Activated B cell treated with CpG ODN at 0.5 μM for 24 hours (primary cell): ENCODE data around the gene PIK3R3. TPM values are rescaled to one million over a fixed set of nuclear protein-coding genes. Genes with fewer than 3 reads are reported as not detected.

Source experiments
- ATAC-seq: fragments of 200-7000 bp; cut with Tn5 transposase; one replicate; pipeline ENCODE4 v1.10.0; 2021; ENCODE audit warnings: low read depth, mild to moderate bottlenecking, moderate library complexity
- CTCF ChIA-PET: fragments of 350-600 bp; sonication (Branson Sonifier 250); formaldehyde crosslinking; loops from one replicate; lab custom pipeline; 2021; ENCODE audit warnings: antibody characterized with exemption; lab: Charles Lee
- POLR2A ChIA-PET: fragments of 350-600 bp; sonication (Branson Sonifier 250); formaldehyde crosslinking; loops from one replicate; lab custom pipeline; 2021; ENCODE audit warnings: antibody characterized with exemption; lab: Charles Lee
- DNase-seq: peaks from one replicate; pipeline ENCODE4 v3.0.0; 2022
- H3K27ac Mint-ChIP-seq: one replicate; pipeline ENCODE4 v1.8.0; 2020; ENCODE audit warnings: mixed read lengths
- H3K27me3 Mint-ChIP-seq: one replicate; pipeline ENCODE4 v1.8.0; 2021; ENCODE audit warnings: mixed read lengths
- H3K36me3 Mint-ChIP-seq: one replicate; pipeline ENCODE4 v1.8.0; 2021; ENCODE audit warnings: low read depth, mixed read lengths
- H3K4me1 Mint-ChIP-seq: one replicate; pipeline ENCODE4 v1.8.0; 2021; ENCODE audit warnings: mixed read lengths
- H3K4me3 Mint-ChIP-seq: one replicate; pipeline ENCODE4 v1.8.0; 2020; ENCODE audit warnings: mild to moderate bottlenecking, mixed read lengths
- H3K9me3 Mint-ChIP-seq: one replicate; pipeline ENCODE4 v1.8.0; 2020; ENCODE audit warnings: mixed read lengths
- intact Hi-C: fragments of 100-400 bp; cut with micrococcal nuclease; formaldehyde crosslinking; loops from one replicate; pipeline ENCODE4 v1.15.1; 2024
- total RNA-seq: library from RNA; stranded (reverse); gene quantifications from 2 replicates; pipeline ENCODE4 v1.2.3, GENCODE V29; 2022
- TF ChIP-seq, protein P1 (sequence below): fragments of 200-600 bp; IDR thresholded peaks from one replicate; pipeline ENCODE4 v1.8.0; 2022; ENCODE audit warnings: antibody characterized with exemption, mild to moderate bottlenecking

Gene PIK3R3
- total RNA-seq, 1 donor from 2014 or later, result 1.3 TPM

DNA sequence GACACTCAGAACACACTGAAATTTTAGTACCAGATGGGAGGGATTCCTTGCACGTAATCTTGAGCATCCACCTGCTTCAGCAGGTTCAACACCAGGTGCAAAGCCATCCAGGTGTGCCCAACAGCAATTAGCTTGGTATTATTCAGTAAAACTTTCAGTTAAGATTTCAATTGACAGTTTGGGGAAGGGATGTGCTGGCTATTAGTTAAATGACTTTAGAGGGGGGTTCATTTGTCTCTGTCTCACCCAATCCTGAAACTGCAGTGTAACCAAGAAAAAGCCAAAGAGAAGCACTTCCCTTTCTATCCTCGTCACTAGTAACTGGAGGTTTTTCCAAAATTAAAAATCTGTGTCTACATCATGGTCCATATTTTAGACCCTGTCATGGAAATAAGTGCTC, 90.9 kb downstream of the PIK3R3 start:
- H3K27ac Mint-ChIP-seq, result no peak overlapping the region
- H3K27me3 Mint-ChIP-seq, result no peaks in the 10 kb centered on the region
- TF ChIP-seq, protein P1, sequence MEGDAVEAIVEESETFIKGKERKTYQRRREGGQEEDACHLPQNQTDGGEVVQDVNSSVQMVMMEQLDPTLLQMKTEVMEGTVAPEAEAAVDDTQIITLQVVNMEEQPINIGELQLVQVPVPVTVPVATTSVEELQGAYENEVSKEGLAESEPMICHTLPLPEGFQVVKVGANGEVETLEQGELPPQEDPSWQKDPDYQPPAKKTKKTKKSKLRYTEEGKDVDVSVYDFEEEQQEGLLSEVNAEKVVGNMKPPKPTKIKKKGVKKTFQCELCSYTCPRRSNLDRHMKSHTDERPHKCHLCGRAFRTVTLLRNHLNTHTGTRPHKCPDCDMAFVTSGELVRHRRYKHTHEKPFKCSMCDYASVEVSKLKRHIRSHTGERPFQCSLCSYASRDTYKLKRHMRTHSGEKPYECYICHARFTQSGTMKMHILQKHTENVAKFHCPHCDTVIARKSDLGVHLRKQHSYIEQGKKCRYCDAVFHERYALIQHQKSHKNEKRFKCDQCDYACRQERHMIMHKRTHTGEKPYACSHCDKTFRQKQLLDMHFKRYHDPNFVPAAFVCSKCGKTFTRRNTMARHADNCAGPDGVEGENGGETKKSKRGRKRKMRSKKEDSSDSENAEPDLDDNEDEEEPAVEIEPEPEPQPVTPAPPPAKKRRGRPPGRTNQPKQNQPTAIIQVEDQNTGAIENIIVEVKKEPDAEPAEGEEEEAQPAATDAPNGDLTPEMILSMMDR, result no peak
- no peak overlapping the region for H3K4me3 Mint-ChIP-seq
- ATAC-seq (no peak), DNase-seq (no peak)
- ChIA-PET CTCF (interaction anchor here (1.5 to 8.9 kb wide), 2 partner anchors 140 to 182 kb away, joined by 4 to 85 read pairs; no protein-coding TSS in a partner anchor), POLR2A (interaction anchor here (0.6 kb wide), 1 partner anchor 220 kb away, joined by 4 read pairs; no protein-coding TSS in a partner anchor)
- intact Hi-C loops, result no loop called here
- peaks cover 39% of the 10 kb centered on the region for H3K4me1 Mint-ChIP-seq
- no peaks in the 10 kb centered on the region for H3K36me3 Mint-ChIP-seq
- H3K9me3 Mint-ChIP-seq, result no peaks in the 10 kb centered on the region

DNA sequence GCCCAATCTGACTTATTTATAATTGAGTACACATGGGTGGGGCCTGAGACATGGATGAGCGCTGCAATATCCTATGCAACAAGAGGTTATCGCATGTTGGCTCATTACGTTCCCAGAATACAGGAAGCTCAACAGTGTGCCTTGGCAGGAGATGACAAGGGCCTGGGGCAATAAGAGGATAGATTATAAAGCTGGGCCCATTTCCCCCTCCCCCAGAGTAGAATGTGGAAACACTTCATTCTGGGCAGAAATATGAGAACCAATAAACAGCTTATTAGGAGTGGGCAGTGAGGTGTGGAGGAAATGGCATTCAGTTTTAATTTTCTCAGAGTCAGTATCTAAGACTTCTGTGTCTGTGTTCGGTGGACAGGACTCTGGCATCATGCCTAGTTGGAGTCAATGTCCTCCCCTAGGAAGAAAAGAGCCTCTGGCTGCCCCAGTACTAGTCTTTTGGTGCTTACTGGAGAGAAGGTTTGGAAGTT, 92.8 kb downstream of the PIK3R3 start:
- no peak for ATAC-seq
- Mint-ChIP-seq H3K4me1 (peaks cover 36% of the 10 kb centered on the region), H3K27me3 (no peaks in the 10 kb centered on the region), H3K27ac (no peak overlapping the region), H3K9me3 (no peaks in the 10 kb centered on the region), H3K36me3 (no peaks in the 10 kb centered on the region), H3K4me3 (no peak overlapping the region)
- intact Hi-C loops, result no loop called here
- TF ChIP-seq, protein P1, result no peak
- CTCF ChIA-PET, result interaction anchor here (2.3 to 8.9 kb wide), 2 partner anchors 142 to 184 kb away, joined by 10 to 85 read pairs; no protein-coding TSS in a partner anchor
- POLR2A ChIA-PET, result no interaction called here
- no peak for DNase-seq

GRCh38 chr1:46036894-46037839, 95.3 kb downstream of the PIK3R3 start:
- H3K9me3 Mint-ChIP-seq, result no peaks in the 10 kb centered on the region
- intact Hi-C loops, result loop anchor here (1.0 kb wide), 3 partner anchors 142 to 311 kb away; no protein-coding TSS in a partner anchor
- POLR2A ChIA-PET, result no interaction called here
- peaks cover 11% of the 10 kb centered on the region for H3K4me1 Mint-ChIP-seq
- no peaks in the 10 kb centered on the region for H3K36me3 Mint-ChIP-seq
- H3K27me3 Mint-ChIP-seq, result no peaks in the 10 kb centered on the region
- ATAC-seq, result peak; percentile 82
- TF ChIP-seq, protein P1, result peak; percentile 91
- CTCF ChIA-PET, result interaction anchor here (1.3 to 8.9 kb wide), 6 partner anchors 131 to 187 kb away, joined by 3 to 85 read pairs (median 10); partner anchors contain the start of gene P3R3URF
- H3K4me3 Mint-ChIP-seq, result no peak overlapping the region
- DNase-seq, result peak; percentile 82
- H3K27ac Mint-ChIP-seq, result no peak overlapping the region

DNA sequence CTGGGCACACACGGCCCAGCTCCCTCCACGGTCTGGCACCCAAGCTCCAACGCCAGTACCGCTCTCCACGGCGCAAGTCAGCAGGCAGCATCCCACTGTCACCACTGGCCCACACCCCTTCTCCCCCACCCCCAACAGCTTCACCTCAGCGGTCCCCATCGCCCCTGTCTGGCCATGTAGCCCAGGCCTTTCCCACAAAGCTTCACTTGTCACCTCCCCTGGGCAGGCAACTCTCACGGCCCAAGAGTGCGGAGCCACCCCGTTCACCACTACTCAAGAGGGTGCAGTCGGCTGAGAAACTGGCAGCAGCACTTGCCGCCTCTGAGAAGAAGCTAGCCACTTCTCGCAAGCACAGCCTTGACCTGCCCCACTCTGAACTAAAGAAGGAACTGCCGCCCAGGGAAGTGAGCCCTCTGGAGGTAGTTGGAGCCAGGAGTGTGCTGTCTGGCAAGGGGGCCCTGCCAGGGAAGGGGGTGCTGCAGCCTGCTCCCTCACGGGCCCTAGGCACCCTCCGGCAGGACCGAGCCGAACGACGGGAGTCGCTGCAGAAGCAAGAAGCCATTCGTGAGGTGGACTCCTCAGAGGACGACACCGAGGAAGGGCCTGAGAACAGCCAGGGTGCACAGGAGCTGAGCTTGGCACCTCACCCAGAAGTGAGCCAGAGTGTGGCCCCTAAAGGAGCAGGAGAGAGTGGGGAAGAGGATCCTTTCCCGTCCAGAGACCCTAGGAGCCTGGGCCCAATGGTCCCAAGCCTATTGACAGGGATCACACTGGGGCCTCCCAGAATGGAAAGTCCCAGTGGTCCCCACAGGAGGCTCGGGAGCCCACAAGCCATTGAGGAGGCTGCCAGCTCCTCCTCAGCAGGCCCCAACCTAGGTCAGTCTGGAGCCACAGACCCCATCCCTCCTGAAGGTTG, 97.6 kb downstream of the PIK3R3 start:
- no peak overlapping the region for H3K27ac Mint-ChIP-seq
- H3K4me1 Mint-ChIP-seq, result no peaks in the 10 kb centered on the region
- DNase-seq (no peak), ATAC-seq (no peak)
- H3K36me3 Mint-ChIP-seq, result peaks cover 4% of the 10 kb centered on the region
- intact Hi-C loops, result no loop called here
- H3K27me3 Mint-ChIP-seq, result no peaks in the 10 kb centered on the region
- ChIA-PET POLR2A (interaction anchor here (0.6 kb wide), 1 partner anchor 144 kb away, joined by 4 read pairs; no protein-coding TSS in a partner anchor), CTCF (interaction anchor here (3.1 to 8.9 kb wide), 3 partner anchors 133 to 190 kb away, joined by 15 to 85 read pairs (median 24); no protein-coding TSS in a partner anchor)
- no peaks in the 10 kb centered on the region for H3K9me3 Mint-ChIP-seq
- no peak overlapping the region for H3K4me3 Mint-ChIP-seq
- TF ChIP-seq, protein P1, result no peak
